HG02885 (cell line): ENCODE measurements around the gene ELANE.
"Not testable (repeated sequence)": the region's sequence is repeated elsewhere in the genome, so short reads cannot be mapped to it uniquely, and the experiment has no call there.

Source experiments
- ATAC-seq: cut with Tn5 transposase; IDR thresholded peaks from one replicate; pipeline ENCODE4 v1.9.1; 2021; ENCODE audit warnings: mild to moderate bottlenecking; ENCODE audit not compliant: unreplicated experiment, poor library complexity

The ELANE gene

DNA sequence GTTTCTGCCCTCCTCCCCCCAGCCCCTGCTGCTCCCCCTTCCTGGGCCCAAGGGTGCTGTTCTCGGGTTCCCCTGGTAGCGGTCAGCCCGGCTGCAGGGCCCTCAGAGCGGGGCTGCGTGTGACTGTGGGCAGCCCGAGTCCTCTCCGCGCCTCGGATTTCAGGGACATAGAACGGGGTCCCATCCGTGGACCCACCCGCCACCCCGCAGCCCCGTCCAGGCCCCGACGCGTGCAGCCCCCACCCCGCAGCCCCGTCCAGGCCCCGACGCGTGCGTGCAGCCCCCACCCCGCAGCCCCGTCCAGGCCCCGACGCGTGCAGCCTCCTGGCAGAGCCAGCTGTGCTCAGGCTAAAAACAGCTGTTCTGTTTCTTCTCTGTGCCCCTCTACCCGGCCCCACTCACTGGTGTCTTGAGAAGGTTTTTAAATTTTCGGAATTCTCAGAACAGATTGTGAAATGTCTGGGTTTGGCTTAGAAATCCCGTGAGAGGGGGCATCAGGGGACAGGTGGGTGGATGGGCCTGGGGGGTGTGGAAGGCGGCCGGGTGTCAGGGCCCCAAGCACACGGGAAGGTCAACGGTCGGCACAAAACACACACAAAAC, 16.8 kb upstream of the ELANE start:
- ATAC-seq: no peak

DNA sequence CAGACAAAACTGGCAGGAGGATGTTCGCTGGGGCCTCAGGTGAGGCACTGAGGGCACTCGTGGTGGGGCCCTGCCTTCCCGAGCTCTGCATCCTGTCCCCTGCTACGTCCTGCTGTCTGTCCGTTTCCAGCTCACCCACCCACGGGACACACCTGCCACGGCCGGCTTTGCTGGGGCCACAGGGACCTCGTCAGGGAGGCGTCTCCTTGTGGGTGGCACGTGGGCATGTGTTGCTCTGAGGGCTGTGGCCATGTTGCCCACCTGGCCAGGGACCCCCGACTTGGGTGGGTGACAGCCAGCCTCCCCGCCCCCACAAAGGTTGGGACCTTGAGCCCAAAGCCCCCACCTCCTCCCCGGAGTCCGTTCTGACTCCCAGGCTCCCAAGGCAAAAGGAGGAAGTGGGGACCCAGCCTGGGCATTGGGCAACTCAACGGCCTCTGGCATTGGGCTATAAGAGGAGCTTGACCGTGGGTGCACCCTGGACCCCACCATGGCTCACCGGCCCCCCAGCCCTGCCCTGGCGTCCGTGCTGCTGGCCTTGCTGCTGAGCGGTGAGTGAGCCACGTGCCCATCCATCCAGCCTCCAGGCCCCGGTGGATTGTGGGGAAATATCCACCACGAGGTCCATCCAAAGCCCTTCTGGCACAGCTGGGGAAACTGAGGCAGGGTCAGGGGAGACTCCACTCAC, 11.4 kb upstream of the ELANE start, which contains the start of gene PRTN3:
TSS of gene PRTN3 (plus strand) at position 481 of the 688 bp plus-strand sequence. CDS start at position 491, 10 bp downstream.
- ATAC-seq: no peak

DNA sequence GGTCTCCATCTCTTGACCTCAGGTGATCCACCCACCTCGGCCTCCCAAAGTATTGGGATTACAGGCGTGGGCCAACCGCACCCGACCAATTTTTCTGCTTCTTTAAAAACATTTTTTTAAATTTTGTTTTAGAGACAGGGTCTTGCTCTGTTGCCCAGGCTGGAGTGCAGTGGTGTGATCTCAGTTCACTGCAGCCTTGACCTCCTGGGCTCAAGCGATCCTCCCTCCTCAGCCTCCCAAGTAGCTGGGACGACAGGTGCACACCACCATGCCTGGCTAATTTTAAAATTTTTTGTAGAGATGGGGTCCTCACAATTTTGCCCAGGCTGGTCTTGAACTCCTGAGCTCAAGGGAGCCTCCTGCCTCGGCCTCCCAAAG, 9.3 kb upstream of the ELANE start:
- not testable (repeated sequence) for ATAC-seq

DNA sequence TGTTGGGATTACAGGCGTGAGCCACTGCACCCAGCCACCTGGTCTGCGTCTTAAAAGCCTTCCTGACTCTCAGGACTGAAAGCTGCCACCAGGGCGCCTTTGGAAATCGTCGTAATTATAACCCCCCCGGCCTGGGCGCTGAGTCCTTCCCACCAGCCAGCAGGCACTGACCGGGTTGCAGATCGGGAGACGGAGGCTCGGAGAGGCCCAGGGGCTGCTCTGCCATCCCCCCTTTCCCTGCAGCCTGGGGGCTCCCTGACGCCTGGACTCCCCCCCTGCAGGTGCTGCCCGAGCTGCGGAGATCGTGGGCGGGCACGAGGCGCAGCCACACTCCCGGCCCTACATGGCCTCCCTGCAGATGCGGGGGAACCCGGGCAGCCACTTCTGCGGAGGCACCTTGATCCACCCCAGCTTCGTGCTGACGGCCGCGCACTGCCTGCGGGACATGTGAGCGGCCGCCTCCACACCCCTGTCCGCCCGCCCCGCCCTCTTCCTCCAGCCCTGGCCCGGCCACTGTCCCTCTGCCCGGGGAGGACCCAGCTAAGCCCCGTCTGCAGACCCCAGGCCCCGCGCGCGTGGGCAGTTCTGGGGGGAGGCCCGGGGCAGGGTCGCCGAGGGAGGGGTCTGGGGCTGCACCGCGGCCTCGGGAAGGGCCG, 8.8 kb upstream of the ELANE start:
- no peak for ATAC-seq

DNA sequence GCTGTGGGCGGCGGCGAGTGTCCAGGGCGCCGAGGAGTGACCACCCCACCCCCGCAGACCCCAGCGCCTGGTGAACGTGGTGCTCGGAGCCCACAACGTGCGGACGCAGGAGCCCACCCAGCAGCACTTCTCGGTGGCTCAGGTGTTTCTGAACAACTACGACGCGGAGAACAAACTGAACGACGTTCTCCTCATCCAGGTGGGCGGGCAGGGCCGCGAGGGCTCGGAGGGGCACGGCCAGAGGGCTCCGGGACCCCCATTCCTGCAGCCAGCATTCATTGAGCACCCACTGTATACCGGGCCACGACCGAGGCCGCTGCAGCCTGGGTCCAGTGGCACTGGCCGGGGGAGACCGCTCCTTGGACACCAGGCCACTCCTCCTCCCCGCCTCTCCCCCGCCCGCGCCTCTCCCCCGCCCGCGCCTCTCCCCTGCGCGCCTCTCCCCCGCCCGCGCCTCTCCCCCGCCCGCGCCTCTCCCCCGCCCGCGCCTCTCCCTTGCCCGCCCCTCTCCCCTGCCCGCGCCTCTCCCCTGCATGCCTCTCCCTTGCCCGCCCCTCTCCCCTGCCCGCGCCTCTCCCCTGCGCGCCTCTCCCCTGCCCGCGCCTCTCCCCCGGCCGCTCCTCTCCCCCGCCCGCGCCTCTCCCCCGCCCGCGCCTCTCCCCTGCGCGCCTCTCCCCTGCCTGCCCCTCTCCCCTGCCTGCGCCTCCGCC, 8.1 kb upstream of the ELANE start:
- no peak for ATAC-seq

DNA sequence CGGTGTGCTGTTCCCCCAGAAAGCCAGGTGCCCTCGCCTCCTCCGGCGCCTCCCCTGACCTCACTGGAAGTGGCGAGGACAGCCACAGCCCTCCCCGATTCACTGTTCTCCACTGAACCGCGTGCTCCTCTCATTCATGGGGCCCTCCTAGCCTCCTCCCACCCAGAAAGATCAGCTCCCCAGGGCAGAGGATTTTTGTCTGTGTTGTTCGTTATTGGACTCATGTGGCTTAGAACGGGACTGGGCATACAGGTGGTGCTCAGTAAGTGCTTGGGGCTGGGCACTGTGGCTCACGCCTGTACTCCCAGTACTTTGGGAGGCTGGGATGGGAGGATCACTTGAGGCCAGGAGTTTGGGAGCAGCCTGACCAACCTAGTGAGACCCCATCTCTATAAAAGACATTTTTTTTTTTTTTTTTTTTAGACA, 7.5 kb upstream of the ELANE start:
- ATAC-seq: no peak

DNA sequence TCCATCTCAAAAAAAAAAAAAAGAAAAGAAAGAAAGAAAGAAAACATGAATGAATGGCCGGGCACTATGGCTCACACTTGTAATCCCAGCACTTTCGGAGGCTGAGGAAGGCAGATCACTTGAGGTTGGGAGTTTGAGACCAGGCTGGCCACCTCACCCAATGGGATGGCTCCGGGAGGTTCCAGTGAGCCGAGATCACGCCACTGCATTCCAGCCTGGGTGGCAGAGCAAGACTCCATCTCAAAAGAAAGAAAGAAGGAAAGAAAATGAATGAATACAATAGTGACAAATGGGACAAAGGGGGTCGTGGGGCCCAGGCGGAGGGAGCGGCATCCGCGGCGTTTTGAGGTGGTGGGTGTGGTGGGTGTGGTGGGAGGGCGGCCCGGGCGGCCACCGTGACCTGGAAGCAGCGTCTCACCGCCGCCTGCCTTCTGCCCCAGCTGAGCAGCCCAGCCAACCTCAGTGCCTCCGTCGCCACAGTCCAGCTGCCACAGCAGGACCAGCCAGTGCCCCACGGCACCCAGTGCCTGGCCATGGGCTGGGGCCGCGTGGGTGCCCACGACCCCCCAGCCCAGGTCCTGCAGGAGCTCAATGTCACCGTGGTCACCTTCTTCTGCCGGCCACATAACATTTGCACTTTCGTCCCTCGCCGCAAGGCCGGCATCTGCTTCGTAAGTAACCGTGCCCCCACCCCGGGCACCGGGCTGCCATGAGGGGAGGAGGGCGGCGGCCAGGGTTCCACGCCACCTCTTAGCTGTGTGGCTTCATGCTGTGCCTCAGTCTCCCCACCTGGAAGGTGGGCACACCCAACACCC, 6.2 kb upstream of the ELANE start:
- ATAC-seq: no peak

DNA sequence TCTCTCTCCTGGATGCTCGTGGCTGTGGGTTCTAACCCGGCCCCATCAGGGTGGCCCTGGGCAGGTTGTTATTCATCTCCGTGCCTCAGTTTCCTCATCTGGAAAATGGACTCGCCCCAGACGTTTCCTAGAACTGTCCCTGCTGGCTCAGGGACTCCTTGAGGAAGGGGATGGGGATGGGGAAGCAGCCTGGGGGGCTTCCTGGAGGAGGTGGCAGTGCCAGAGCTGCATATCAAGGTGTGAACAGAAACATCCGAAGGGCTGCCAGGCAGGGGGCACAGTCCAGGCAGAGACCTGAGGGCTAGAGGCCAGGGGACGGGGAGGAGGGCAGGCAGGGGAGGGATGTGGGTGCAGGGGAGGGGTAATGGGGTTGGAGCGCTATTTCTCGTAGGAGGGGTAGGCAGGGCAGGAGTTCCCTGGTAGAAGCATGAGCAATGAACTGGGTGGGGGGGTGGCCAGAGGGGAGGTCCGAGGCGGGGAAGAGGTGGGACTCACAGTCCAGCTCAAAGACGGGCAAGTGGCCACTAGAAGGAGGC, 3.6 kb upstream of the ELANE start:
- no peak for ATAC-seq

DNA sequence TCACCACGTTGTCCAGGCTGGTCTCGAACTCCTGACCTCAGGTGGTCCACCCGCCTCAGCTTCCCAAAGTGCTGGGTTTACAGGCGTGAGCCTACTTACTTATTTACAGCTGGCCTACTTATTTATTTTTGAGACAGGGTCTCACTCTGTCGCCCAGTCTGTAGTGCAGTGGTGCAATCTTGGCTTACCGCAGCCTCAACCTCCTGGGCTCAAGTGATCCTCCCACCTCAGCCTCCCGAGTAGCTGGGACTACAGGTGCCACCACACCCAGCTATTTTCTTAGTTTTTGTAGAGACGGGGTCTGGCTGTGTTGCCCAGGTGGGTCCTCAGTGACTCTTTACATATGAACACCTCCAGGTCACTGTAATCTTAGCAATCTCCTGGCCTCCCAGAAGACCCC, 2.9 kb upstream of the ELANE start:
- not testable (repeated sequence) for ATAC-seq

DNA sequence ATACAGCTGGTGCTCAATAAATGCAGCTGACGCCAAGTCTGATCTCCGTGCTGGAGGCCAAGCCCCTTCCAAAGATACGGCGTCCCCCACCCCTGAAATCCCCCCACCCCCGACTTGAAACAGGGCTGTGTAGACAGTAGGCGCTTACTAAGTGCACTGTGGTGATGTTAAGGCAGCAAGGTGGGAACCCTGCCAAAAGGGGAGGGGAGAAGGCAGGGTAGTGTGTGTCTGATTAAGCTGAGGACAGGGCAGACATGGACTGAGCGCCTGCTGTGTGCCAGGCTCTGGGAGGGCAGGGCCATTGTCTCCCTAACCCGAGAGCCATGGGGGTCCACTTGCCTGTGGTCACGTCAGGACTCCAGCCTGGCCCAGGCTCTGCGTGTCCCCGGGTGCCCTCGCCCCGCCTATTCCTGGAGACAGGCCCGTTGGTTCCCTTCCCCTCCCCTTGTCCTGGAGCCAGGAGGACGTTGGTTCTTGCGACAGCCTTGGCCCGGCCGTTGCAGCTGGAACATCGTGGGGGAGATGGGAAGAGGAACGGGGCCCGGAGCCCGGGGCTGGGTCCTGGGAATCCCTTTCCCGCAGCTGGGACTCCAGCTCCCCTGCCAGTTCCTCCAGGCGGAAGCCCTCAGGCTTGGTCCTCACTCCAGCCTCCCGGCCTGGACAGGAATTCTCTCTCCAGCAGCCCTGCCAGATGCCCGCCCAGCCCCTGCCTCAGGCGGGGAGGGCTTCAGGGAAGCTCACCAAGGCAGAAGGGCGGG, 1.7 kb upstream of the ELANE start:
- ATAC-seq: no peak

DNA sequence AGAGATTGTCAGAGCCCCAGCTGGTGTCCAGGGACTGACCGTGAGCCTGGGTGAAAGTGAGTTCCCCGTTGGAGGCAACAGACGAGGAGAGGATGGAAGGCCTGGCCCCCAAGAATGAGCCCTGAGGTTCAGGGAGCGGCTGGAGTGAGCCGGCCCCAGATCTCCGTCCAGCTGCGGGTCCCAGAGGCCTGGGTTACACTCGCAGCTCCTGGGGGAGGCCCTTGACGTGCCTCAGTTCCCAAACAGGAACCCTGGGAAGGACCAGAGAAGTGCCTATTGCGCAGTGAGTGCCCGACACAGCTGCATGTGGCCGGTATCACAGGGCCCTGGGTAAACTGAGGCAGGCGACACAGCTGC, 1.1 kb upstream of the ELANE start:
- ATAC-seq: no peak

DNA sequence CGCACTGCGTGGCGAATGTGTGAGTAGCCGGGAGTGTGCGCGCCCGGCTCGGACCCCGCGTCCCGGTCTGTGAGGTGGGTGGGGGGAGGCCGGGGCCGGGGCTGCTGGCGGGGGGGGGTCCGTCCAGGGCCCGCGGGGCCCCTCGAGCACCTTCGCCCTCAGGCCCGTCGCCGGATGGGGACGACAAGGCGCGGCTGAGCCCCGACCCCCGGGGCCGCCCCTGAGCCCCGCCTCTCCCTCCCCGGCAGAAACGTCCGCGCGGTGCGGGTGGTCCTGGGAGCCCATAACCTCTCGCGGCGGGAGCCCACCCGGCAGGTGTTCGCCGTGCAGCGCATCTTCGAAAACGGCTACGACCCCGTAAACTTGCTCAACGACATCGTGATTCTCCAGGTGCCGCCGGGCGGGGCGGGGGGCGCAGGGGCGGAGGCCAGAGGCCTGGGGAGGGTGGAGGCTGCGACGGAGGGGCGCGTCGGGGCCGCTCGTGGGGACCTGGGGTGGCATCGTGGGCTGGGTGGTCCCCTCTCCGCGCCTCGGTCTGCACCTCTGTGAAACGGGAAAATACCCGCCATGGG, 997 bp downstream of the ELANE start:
- ATAC-seq: no peak

DNA sequence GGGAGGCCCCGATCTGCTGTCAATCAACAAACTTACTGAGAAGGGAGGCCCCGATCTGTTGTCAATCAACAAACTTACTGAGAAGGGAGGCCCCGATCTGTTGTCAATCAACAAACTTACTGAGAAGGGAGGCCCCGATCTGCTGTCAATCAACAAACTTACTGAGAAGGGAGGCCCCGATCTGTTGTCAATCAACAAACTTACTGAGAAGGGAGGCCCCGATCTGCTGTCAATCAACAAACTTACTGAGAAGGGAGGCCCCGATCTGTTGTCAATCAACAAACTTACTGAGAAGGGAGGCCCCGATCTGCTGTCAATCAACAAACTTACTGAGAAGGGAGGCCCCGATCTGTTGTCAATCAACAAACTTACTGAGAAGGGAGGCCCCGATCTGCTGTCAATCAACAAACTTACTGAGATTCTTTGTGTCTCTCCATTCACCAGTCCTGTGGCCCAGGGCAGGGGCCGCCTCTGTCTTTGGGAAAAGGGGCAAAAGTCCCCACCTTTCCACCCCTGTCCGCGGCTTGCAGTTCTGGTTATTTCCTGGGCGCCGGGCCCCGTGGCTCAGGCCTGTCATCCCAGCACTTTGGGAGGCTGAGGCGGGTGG, 1.6 kb downstream of the ELANE start:
- ATAC-seq: not testable (repeated sequence)

DNA sequence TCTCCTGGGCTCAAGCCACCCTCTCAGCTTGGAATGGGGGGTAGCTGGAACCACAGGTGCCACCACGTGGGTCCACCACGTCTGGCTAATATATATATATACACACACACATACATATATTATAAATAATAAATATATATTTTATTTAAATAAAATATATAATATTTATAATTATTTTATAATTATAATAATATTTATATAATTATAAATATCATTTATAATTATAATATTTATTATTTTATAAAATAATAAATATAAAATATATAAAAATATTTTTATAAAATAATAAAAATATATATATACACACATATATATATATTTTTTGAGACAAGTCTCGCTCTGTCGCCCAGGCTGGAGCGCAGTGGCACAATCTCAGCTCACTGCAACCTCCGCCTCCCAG, 2.4 kb downstream of the ELANE start:
- ATAC-seq: no peak

DNA sequence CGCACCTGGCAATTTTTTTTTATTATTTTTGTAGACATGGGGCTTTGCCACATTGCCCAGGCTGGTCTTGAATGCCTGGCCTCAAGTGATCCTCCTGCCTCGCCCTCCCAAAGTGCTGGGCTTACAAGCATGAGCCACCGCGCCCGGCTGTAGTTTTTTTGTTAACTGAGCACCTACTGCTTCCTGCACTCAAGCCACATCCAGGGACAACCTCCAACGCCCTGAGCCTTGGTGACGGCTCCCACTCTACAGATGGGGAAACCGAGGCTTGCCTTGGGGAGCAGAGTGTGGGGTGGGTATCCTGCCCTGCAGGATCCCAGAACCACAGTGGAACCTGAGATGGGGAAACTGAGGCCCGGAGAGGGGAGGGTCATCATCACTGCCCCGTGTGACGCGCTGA, 3.0 kb downstream of the ELANE start:
- no peak for ATAC-seq

DNA sequence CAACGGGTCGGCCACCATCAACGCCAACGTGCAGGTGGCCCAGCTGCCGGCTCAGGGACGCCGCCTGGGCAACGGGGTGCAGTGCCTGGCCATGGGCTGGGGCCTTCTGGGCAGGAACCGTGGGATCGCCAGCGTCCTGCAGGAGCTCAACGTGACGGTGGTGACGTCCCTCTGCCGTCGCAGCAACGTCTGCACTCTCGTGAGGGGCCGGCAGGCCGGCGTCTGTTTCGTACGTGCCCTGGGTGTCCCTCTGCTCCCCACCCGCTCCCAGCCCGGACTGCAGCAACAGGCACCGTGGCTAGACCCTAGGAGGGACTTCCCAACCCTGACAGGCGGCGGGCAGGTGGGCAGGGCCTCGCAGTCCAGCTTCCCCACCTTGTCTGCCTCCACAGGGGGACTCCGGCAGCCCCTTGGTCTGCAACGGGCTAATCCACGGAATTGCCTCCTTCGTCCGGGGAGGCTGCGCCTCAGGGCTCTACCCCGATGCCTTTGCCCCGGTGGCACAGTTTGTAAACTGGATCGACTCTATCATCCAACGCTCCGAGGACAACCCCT, 3.5 kb downstream of the ELANE start:
- ATAC-seq: no peak

DNA sequence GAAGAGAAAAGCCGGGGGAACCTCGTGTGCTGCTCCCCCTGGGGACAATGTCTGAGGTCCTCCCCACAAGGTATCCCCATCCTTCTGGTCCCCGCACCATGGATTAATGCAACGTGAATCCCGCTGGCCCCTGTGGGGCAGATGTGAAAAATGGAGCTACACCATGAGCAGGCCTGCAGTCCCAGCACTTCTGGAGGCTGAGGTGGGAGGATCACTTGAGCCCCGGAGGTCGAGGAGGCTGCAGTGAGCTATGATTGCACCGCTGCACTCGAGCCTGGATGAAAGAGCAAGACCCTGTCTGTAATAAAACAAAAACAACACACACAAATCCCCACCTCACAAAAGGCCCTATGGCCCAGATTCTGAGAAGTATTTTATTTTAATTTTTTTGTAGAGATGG, 6.2 kb downstream of the ELANE start:
- ATAC-seq: no peak
